WTC11 (cell line): ENCODE results near the gene TMEM156. TPM values are rescaled to one million over a fixed set of nuclear protein-coding genes. Genes with fewer than 3 reads are reported as not detected.

ENCODE experiments used
- ATAC-seq: fragments of 200-7000 bp; cut with Tn5 transposase; 2 replicates; pipeline ENCODE4 v1.10.0; 2021; ENCODE audit warnings: mild to moderate bottlenecking, moderate library complexity
- CTCF ChIA-PET: fragments of 300-600 bp; sonication (Branson Sonifier 250); formaldehyde crosslinking; loops from one replicate; lab custom pipeline; 2021; ENCODE audit warnings: antibody characterized with exemption; lab: Charles Lee
- POLR2A ChIA-PET: fragments of 350-600 bp; sonication (Branson Sonifier 250); formaldehyde crosslinking; loops from one replicate; lab custom pipeline; 2021; ENCODE audit warnings: antibody characterized with exemption; lab: Charles Lee
- DNase-seq: peaks from one replicate; pipeline ENCODE4 v3.0.0; 2021; ENCODE audit warnings: low spot score
- H3K27ac Mint-ChIP-seq: 2 replicates; pipeline ENCODE4 v1.8.0; 2021; ENCODE audit warnings: mixed read lengths
- H3K27me3 Mint-ChIP-seq: 2 replicates; pipeline ENCODE4 v1.8.0; 2021; ENCODE audit warnings: low read depth, mild to moderate bottlenecking, moderate library complexity, mixed read lengths
- H3K36me3 Mint-ChIP-seq: 2 replicates; pipeline ENCODE4 v1.8.0; 2021; ENCODE audit warnings: mixed read lengths
- H3K4me1 Mint-ChIP-seq: 2 replicates; pipeline ENCODE4 v1.8.0; 2022; ENCODE audit warnings: mixed read lengths
- H3K4me3 Mint-ChIP-seq: 2 replicates; pipeline ENCODE4 v1.8.0; 2021; ENCODE audit warnings: mild to moderate bottlenecking, moderate library complexity, mixed read lengths
- H3K9me3 Mint-ChIP-seq: 2 replicates; pipeline ENCODE4 v1.8.0; 2021; ENCODE audit warnings: mixed read lengths
- AFF4 ChIP-seq: sonication (generic); formaldehyde crosslinking; IDR thresholded peaks from 2 replicates; pipeline ENCODE4 v1.8.1; 2023; ENCODE audit warnings: mild to moderate bottlenecking, missing genetic modification reagents, borderline replicate concordance
- ARID4B ChIP-seq: sonication (generic); formaldehyde crosslinking; IDR thresholded peaks from 2 replicates; pipeline ENCODE4 v1.8.0; 2023; ENCODE audit warnings: missing genetic modification reagents, mild to moderate bottlenecking, borderline replicate concordance
- ATF1 ChIP-seq: sonication (generic); formaldehyde crosslinking; IDR thresholded peaks from 2 replicates; pipeline ENCODE4 v1.8.1; 2023; ENCODE audit warnings: mild to moderate bottlenecking, moderate library complexity, missing genetic modification reagents
- CREM ChIP-seq: sonication (generic); formaldehyde crosslinking; IDR thresholded peaks from 2 replicates; pipeline ENCODE4 v1.8.1; 2022; ENCODE audit warnings: mild to moderate bottlenecking, missing genetic modification reagents, moderate library complexity
- E2F4 ChIP-seq: sonication (generic); formaldehyde crosslinking; IDR thresholded peaks from 2 replicates; pipeline ENCODE4 v1.8.1; 2022; ENCODE audit warnings: low read depth, mild to moderate bottlenecking, moderate library complexity, missing genetic modification reagents, borderline replicate concordance
- HMGA2 ChIP-seq: fragments of 250-450 bp; sonication (Bioruptor Pico); IDR thresholded peaks from 2 replicates; pipeline ENCODE4 v1.4.0; 2021; ENCODE audit warnings: mild to moderate bottlenecking, moderate library complexity
- JAZF1 ChIP-seq: fragments of 250-450 bp; sonication (Bioruptor Pico); IDR thresholded peaks from 2 replicates; pipeline ENCODE4 v1.9.0; 2021; ENCODE audit warnings: moderate library complexity, mild to moderate bottlenecking, inconsistent platforms
- KAT7 ChIP-seq: sonication (generic); formaldehyde crosslinking; IDR thresholded peaks from 2 replicates; pipeline ENCODE4 v1.8.1; 2023; ENCODE audit warnings: missing genetic modification reagents, mild to moderate bottlenecking, borderline replicate concordance
- MXD4 ChIP-seq: fragments of 250-450 bp; sonication (Bioruptor Pico); IDR thresholded peaks from 2 replicates; pipeline ENCODE4 v1.8.0; 2021; ENCODE audit warnings: mild to moderate bottlenecking, moderate library complexity, borderline replicate concordance
- NFATC4 ChIP-seq: fragments of 250-450 bp; sonication (Bioruptor Pico); IDR thresholded peaks from 2 replicates; pipeline ENCODE4 v1.9.0; 2021; ENCODE audit warnings: mild to moderate bottlenecking
- NR1H2 ChIP-seq: sonication (generic); formaldehyde crosslinking; IDR thresholded peaks from 2 replicates; pipeline ENCODE4 v1.9.0; 2021; ENCODE audit warnings: mild to moderate bottlenecking, moderate library complexity, missing genetic modification reagents
- TCF7 ChIP-seq: sonication (generic); formaldehyde crosslinking; IDR thresholded peaks from 2 replicates; pipeline ENCODE4 v1.8.0; 2022; ENCODE audit warnings: mild to moderate bottlenecking, low read depth, missing genetic modification reagents, moderate library complexity
- TEAD4 ChIP-seq: sonication (generic); formaldehyde crosslinking; IDR thresholded peaks from 2 replicates; pipeline ENCODE4 v1.8.0; 2022; ENCODE audit warnings: mild to moderate bottlenecking, missing genetic modification reagents
- ZNF263 ChIP-seq: sonication (generic); formaldehyde crosslinking; IDR thresholded peaks from 2 replicates; pipeline ENCODE4 v1.8.1; 2022; ENCODE audit warnings: low read depth, mild to moderate bottlenecking, moderate library complexity, missing genetic modification reagents
- ZNF416 ChIP-seq: fragments of 250-450 bp; sonication (Bioruptor Pico); IDR thresholded peaks from 2 replicates; pipeline ENCODE4 v1.9.0; 2021; ENCODE audit warnings: mild to moderate bottlenecking, inconsistent platforms
- ZNF512 ChIP-seq: sonication (generic); formaldehyde crosslinking; IDR thresholded peaks from 2 replicates; pipeline ENCODE4 v1.8.1; 2022; ENCODE audit warnings: missing genetic modification reagents, borderline replicate concordance
- total RNA-seq: library from RNA; stranded (reverse); gene quantifications from 3 replicates; pipeline ENCODE4 v1.2.3, GENCODE V29; 2021
- TF ChIP-seq, protein P1 (sequence below): sonication (generic); formaldehyde crosslinking; IDR thresholded peaks from 2 replicates; pipeline ENCODE4 v1.8.1; 2022; ENCODE audit warnings: mild to moderate bottlenecking, moderate library complexity, missing genetic modification reagents
- TF ChIP-seq, protein P2 (sequence below): sonication (generic); formaldehyde crosslinking; IDR thresholded peaks from 2 replicates; pipeline ENCODE4 v1.8.1; 2023; ENCODE audit warnings: mild to moderate bottlenecking, missing genetic modification reagents, moderate library complexity
- TF ChIP-seq, protein P3 (sequence below): sonication (generic); formaldehyde crosslinking; IDR thresholded peaks from 2 replicates; pipeline ENCODE4 v1.8.1; 2023; ENCODE audit warnings: mild to moderate bottlenecking, missing genetic modification reagents

The TMEM156 gene
- total RNA-seq, 1 experiment from 2014 or later, result 0.24 TPM

DNA sequence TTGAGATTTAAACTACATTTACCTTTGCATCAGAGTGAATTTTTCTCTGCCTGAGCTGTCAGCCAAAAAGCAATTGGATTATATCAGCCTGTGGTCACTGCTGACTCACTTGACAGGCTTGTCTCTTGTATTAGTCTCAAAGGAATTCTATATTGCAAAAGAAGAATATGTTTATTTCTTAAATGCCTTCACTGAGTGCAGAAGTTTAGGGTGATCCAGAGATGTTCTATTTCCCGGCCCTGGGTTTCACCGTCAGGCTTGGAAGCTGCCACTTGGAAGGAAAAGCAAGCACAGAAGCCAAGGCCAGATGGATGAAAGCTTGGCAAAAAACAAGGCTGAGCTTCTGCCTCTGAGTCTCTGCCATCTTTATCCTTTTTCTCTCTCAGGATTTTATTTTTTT, 83.7 kb downstream of the TMEM156 start:
- Mint-ChIP-seq H3K9me3 (no peaks in the 10 kb centered on the region), H3K36me3 (0 out of 2 replicates have a peak, but pooled peaks cover 3% of the 10 kb centered on the region), H3K4me1 (no peaks in the 10 kb centered on the region), H3K27me3 (no peaks in the 10 kb centered on the region), H3K27ac (no peak overlapping the region), H3K4me3 (no peak overlapping the region)
- POLR2A ChIA-PET, result no interaction called here
- no peak for TF ChIP-seq TEAD4
- TF ChIP-seq MXD4 (CRISPR knock-in tag), result no peak
- TF ChIP-seq, protein P1, sequence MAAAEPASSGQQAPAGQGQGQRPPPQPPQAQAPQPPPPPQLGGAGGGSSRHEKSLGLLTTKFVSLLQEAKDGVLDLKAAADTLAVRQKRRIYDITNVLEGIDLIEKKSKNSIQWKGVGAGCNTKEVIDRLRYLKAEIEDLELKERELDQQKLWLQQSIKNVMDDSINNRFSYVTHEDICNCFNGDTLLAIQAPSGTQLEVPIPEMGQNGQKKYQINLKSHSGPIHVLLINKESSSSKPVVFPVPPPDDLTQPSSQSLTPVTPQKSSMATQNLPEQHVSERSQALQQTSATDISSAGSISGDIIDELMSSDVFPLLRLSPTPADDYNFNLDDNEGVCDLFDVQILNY, result no peak
- TF ChIP-seq CREM, result no peak
- TF ChIP-seq ZNF416 (CRISPR knock-in tag), result no peak
- TF ChIP-seq, protein P2, sequence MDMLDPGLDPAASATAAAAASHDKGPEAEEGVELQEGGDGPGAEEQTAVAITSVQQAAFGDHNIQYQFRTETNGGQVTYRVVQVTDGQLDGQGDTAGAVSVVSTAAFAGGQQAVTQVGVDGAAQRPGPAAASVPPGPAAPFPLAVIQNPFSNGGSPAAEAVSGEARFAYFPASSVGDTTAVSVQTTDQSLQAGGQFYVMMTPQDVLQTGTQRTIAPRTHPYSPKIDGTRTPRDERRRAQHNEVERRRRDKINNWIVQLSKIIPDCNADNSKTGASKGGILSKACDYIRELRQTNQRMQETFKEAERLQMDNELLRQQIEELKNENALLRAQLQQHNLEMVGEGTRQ (CRISPR knock-in tag), result no peak
- no peak for TF ChIP-seq ZNF512
- no peak for TF ChIP-seq NFATC4
- TF ChIP-seq HMGA2 (CRISPR knock-in tag), result no peak
- no peak for TF ChIP-seq ATF1 (CRISPR knock-in tag)
- no peak for TF ChIP-seq JAZF1
- no peak for TF ChIP-seq ZNF263
- TF ChIP-seq, protein P3, sequence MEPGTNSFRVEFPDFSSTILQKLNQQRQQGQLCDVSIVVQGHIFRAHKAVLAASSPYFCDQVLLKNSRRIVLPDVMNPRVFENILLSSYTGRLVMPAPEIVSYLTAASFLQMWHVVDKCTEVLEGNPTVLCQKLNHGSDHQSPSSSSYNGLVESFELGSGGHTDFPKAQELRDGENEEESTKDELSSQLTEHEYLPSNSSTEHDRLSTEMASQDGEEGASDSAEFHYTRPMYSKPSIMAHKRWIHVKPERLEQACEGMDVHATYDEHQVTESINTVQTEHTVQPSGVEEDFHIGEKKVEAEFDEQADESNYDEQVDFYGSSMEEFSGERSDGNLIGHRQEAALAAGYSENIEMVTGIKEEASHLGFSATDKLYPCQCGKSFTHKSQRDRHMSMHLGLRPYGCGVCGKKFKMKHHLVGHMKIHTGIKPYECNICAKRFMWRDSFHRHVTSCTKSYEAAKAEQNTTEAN (CRISPR knock-in tag), result no peak
- TF ChIP-seq NR1H2 (CRISPR knock-in tag), result no peak
- TF ChIP-seq KAT7 (CRISPR knock-in tag), result no peak
- no peak for TF ChIP-seq AFF4
- no peak for TF ChIP-seq TCF7
- ATAC-seq (no peak), DNase-seq (no peak)
- CTCF ChIA-PET, result interaction anchor here (1.2 to 1.4 kb wide), 2 partner anchors 187 to 189 kb away, joined by 3 read pairs; no protein-coding TSS in a partner anchor

- Mint-ChIP-seq H3K4me1 (no peaks in the 10 kb centered on the region), H3K4me3 (no peak overlapping the region), H3K36me3 (0 out of 2 replicates have a peak, but pooled peaks cover 3% of the 10 kb centered on the region), H3K9me3 (no peaks in the 10 kb centered on the region), H3K27me3 (no peaks in the 10 kb centered on the region), H3K27ac (no peak overlapping the region)
- ChIA-PET POLR2A (no interaction called here), CTCF (no interaction called here)
- DNase-seq (no peak), ATAC-seq (no peak)
- TF ChIP-seq ZNF416 (CRISPR knock-in tag) (no peak), E2F4 (CRISPR knock-in tag) (no peak), CREM (no peak), ARID4B (no peak)
These were observed 85.3 kb downstream of the TMEM156 start for GRCh38 chr4:38946919-38947318.
